AG09319 (cell line): Measurements from ENCODE around the gene SMYD3.
A peak's percentile ranks its signal among the peaks of the same experiment; 100 is the strongest.

Experiments used
- DNase-seq: peaks from one replicate; pipeline ENCODE4 v3.0.0-alpha.2; 2010; ENCODE audit warnings: low read depth; ENCODE audit errors: extremely low read depth
- TF ChIP-seq, protein P1 (sequence below): IDR thresholded peaks from 2 replicates; pipeline ENCODE4 v1.5.1; 2011; ENCODE audit warnings: low read depth, mild to moderate bottlenecking, inconsistent platforms, low read length, moderate library complexity

Gene SMYD3

GRCh38 chr1:246020211-246020954 lies 486.7 kb downstream of the SMYD3 start:
- TF ChIP-seq, protein P1, sequence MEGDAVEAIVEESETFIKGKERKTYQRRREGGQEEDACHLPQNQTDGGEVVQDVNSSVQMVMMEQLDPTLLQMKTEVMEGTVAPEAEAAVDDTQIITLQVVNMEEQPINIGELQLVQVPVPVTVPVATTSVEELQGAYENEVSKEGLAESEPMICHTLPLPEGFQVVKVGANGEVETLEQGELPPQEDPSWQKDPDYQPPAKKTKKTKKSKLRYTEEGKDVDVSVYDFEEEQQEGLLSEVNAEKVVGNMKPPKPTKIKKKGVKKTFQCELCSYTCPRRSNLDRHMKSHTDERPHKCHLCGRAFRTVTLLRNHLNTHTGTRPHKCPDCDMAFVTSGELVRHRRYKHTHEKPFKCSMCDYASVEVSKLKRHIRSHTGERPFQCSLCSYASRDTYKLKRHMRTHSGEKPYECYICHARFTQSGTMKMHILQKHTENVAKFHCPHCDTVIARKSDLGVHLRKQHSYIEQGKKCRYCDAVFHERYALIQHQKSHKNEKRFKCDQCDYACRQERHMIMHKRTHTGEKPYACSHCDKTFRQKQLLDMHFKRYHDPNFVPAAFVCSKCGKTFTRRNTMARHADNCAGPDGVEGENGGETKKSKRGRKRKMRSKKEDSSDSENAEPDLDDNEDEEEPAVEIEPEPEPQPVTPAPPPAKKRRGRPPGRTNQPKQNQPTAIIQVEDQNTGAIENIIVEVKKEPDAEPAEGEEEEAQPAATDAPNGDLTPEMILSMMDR, result no peak
- no peak for DNase-seq

GRCh38 chr1:246018146-246018545 lies 488.9 kb downstream of the SMYD3 start:
- DNase-seq, result no peak
- TF ChIP-seq, protein P1, result no peak

DNA sequence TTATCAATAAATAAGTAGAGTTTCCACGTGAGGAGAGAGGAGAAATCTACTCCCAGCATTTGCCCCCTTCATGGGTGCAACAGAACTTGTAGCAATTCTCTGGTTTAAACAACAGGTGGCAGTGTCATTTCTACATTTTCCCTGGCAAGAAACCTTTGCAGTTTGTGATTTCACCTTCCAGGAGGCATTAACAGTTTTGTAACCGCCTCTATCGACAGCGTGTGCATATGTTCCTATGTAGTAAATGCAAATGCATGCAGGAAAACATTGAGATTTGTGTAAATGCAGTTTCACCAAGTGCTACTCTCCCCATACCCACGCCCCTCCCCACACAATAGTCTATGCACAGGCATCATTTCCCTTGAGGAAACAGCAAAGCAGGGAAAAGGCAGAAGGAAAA lies 494.7 kb downstream of the SMYD3 start:
- DNase-seq, result no peak

GRCh38 chr1:246010386-246010785 lies 496.7 kb downstream of the SMYD3 start:
- TF ChIP-seq, protein P1, result no peak
- no peak for DNase-seq

More for the DNA sequence above, 494.7 kb downstream of the SMYD3 start:
- TF ChIP-seq, protein P1, result peak; percentile 58

DNA sequence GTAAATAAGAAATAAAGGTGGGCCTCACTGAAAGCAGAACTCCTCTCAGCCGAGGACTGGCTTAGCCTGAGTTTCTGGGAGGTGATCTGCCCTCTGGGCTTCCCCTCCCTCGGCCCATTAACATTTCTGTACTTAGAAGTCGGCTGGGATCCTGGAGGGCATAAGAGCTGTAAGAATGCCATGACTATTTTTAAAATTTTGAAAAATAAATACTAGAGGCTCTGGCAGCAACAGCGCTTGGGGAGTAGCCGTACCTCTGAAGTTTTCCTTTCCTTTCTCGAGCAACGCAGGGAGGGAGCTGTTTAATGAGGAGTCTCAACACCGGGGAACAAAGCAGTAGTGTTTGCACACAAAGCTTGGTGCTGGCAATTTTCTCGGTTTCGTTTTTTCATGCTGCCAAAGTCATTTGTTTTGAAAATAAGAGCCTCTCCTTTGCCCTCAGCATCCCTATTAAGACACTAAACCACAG lies 498.7 kb downstream of the SMYD3 start:
- TF ChIP-seq, protein P1, result no peak
- DNase-seq, result no peak

GRCh38 chr1:246005067-246005466 lies 502.0 kb downstream of the SMYD3 start:
- DNase-seq, result peak; percentile 94
- TF ChIP-seq, protein P1, result no peak

GRCh38 chr1:246004301-246004700 lies 502.8 kb downstream of the SMYD3 start:
- no peak for DNase-seq

More at GRCh38 chr1:246004301-246004700, 502.8 kb downstream of the SMYD3 start:
- TF ChIP-seq, protein P1, result no peak
